IMR-90 (cell line): ENCODE measurements around the gene CACNA2D4. TPM values are rescaled to one million over a fixed set of nuclear protein-coding genes. Genes with fewer than 3 reads are reported as not detected.

Source experiments
- ATAC-seq: fragments of 200-7000 bp; cut with Tn5 transposase; 2 replicates; pipeline ENCODE4 v1.9.1; 2020; ENCODE audit warnings: low read depth, mild to moderate bottlenecking, moderate library complexity
- BruUV-seq: library from RNA; stranded (reverse); fragments of 400-500 nt; replicated peaks from 2 replicates; lab custom pipeline; 2021; lab: Mats Ljungman, UMichigan
- CTCF ChIA-PET: fragments of 300-600 bp; formaldehyde crosslinking; extraction: SDS; loops from one replicate; lab custom pipeline; 2021; ENCODE audit warnings: antibody characterized with exemption; lab: Yijun Ruan, JAX
- POLR2A ChIA-PET: fragments of 300-600 bp; sonication (Branson Sonifier 250); formaldehyde crosslinking; loops from one replicate; lab custom pipeline; 2022; ENCODE audit warnings: antibody characterized with exemption; ENCODE audit not compliant: unreplicated experiment; lab: Charles Lee
- DNase-seq: peaks from one replicate; pipeline ENCODE4 v3.0.0; 2013
- H2AFZ ChIP-seq: replicated peaks from 2 replicates; pipeline ENCODE3; 2013; ENCODE audit warnings: low read length, mild to moderate bottlenecking; ENCODE audit not compliant: poor library complexity
- H2AK5ac ChIP-seq: 2 replicates; pipeline ENCODE4 v1.6.1; 2013; ENCODE audit warnings: low read depth, low read length, inconsistent platforms
- H2AK9ac ChIP-seq: replicated peaks from 2 replicates; pipeline ENCODE3; 2013; ENCODE audit warnings: mild to moderate bottlenecking, low read depth, low read length, moderate library complexity; ENCODE audit not compliant: poor library complexity
- H2BK120ac ChIP-seq: 2 replicates; pipeline ENCODE4 v1.6.1; 2013; ENCODE audit warnings: low read depth, low read length, inconsistent platforms
- H2BK15ac ChIP-seq: 3 replicates; pipeline ENCODE4 v1.6.1; 2013; ENCODE audit warnings: low read depth, low read length, inconsistent platforms
- H2BK20ac ChIP-seq: 2 replicates; pipeline ENCODE4 v1.6.1; 2013; ENCODE audit warnings: low read depth, mild to moderate bottlenecking, inconsistent platforms, low read length, moderate library complexity
- H2BK5ac ChIP-seq: 2 replicates; pipeline ENCODE4 v1.6.1; 2013; ENCODE audit warnings: mild to moderate bottlenecking, low read depth, low read length, inconsistent platforms; ENCODE audit not compliant: poor library complexity, severe bottlenecking
- H3K14ac ChIP-seq: replicated peaks from 2 replicates; pipeline ENCODE4 v1.6.1; 2013; ENCODE audit warnings: low read depth, low read length, inconsistent platforms
- H3K18ac ChIP-seq: 2 replicates; pipeline ENCODE4 v1.6.1; 2013; ENCODE audit warnings: low read depth, low read length, control low read depth
- H3K23ac ChIP-seq: 2 replicates; pipeline ENCODE4 v1.6.1; 2013; ENCODE audit warnings: low read depth, low read length, inconsistent platforms
- H3K27ac ChIP-seq: 2 replicates; pipeline ENCODE4 v1.5.1; 2013; ENCODE audit warnings: mild to moderate bottlenecking, control low read depth, low read length; ENCODE audit not compliant: insufficient read depth
- H3K27me3 ChIP-seq: 2 replicates; pipeline ENCODE4 v1.6.1; 2013; ENCODE audit warnings: low read length; ENCODE audit not compliant: control insufficient read depth, insufficient read depth
- H3K36me3 ChIP-seq: 2 replicates; pipeline ENCODE4 v1.6.1; 2013; ENCODE audit warnings: low read length, mixed read lengths; ENCODE audit not compliant: control insufficient read depth, insufficient read depth
- H3K4ac ChIP-seq: 2 replicates; pipeline ENCODE4 v1.6.1; 2013; ENCODE audit warnings: low read depth, low read length, inconsistent platforms
- H3K4me1 ChIP-seq: 2 replicates; pipeline ENCODE4 v1.6.1; 2013; ENCODE audit warnings: low read length, mixed read lengths; ENCODE audit not compliant: control insufficient read depth, insufficient read depth
- H3K4me2 ChIP-seq: 2 replicates; pipeline ENCODE4 v1.6.1; 2013; ENCODE audit warnings: low read depth, mild to moderate bottlenecking, control low read depth, low read length, moderate library complexity
- H3K4me3 ChIP-seq: 2 replicates; pipeline ENCODE4 v1.5.1; 2013; ENCODE audit warnings: low read depth, mild to moderate bottlenecking, control low read depth, low read length, moderate library complexity; ENCODE audit not compliant: insufficient read depth
- H3K56ac ChIP-seq: 2 replicates; pipeline ENCODE4 v1.6.1; 2013; ENCODE audit warnings: low read length, inconsistent platforms; ENCODE audit not compliant: insufficient read depth; ENCODE audit errors: extremely low read depth
- H3K79me1 ChIP-seq, 2 experiments: 2 replicates each; pipeline ENCODE4 v1.6.1; 2013; ENCODE audit warnings: low read length in 2 of 2, inconsistent platforms in 1 of 2, low read depth in 1 of 2
- H3K9ac ChIP-seq: 2 replicates; pipeline ENCODE4 v1.6.1; 2013; ENCODE audit warnings: low read depth, low read length, control low read depth
- H3K9me1 ChIP-seq: 2 replicates; pipeline ENCODE4 v1.6.1; 2013; ENCODE audit warnings: low read length, inconsistent platforms; ENCODE audit not compliant: insufficient read depth
- H3K9me3 ChIP-seq: 2 replicates; pipeline ENCODE4 v1.6.1; 2013; ENCODE audit warnings: low read length; ENCODE audit not compliant: control insufficient read depth, insufficient read depth
- H4K20me1 ChIP-seq: 2 replicates; pipeline ENCODE4 v1.6.1; 2013; ENCODE audit warnings: low read length, inconsistent platforms; ENCODE audit not compliant: insufficient read depth
- H4K5ac ChIP-seq: 2 replicates; pipeline ENCODE4 v1.6.1; 2013; ENCODE audit warnings: mild to moderate bottlenecking, low read depth, low read length, control low read depth
- H4K8ac ChIP-seq, 2 experiments: 2 replicates each; pipeline ENCODE4 v1.6.1; 2013; ENCODE audit warnings: low read depth in 2 of 2, low read length in 2 of 2, control low read depth in 1 of 2, inconsistent platforms in 1 of 2
- H4K91ac ChIP-seq: 2 replicates; pipeline ENCODE4 v1.6.1; 2013; ENCODE audit warnings: low read depth, low read length, inconsistent platforms; ENCODE audit not compliant: insufficient read depth
- NFE2L2 ChIP-seq: fragments of 150-350 bp; IDR thresholded peaks from 2 replicates; pipeline ENCODE4 v1.6.1; 2016; ENCODE audit warnings: low read depth, mild to moderate bottlenecking, low read length
- SMC3 ChIP-seq: fragments of 150-350 bp; IDR thresholded peaks from 2 replicates; pipeline ENCODE4 v1.6.1; 2016; ENCODE audit warnings: low read depth, mild to moderate bottlenecking, antibody characterized with exemption, low read length, moderate library complexity
- WGBS, 2 experiments: methylation state at CpG; one replicate each; pipeline versions ENCODE4 v1.1.5 to v1.1.7; 2013; ENCODE audit warnings: missing lambda C conversion rate in 2 of 2; ENCODE audit not compliant: insufficient read length in 1 of 2; ENCODE audit errors: extremely low coverage in 2 of 2; 5-methylcytosine and 5-hydroxymethylcytosine counted together
- dilution Hi-C: fragments of 300-500 bp; cut with HindIII; formaldehyde crosslinking; loops from one replicate; pipeline ENCODE4 v1.14.3; 2018; ENCODE audit warnings: low sequenced_read_pairs; ENCODE audit not compliant: unreplicated experiment
- in situ Hi-C: fragments of 300-500 bp; cut with MboI; formaldehyde crosslinking; loops from 3 replicates; pipeline ENCODE4 v1.14.3; 2019; ENCODE audit warnings: low sequenced_read_pairs, inconsistent platforms, mixed read lengths
- intact Hi-C: fragments of 100-400 bp; cut with micrococcal nuclease; formaldehyde crosslinking; loops from 2 replicates; pipeline ENCODE4 v1.10.0; 2022
- polyA plus RNA-seq, 3 experiments: library from polyadenylated mRNA; depleted of rRNA; stranded (reverse); fragments of >200 nt; gene quantifications; 2 replicates each; pipeline ENCODE4 v1.2.3, GENCODE V29; 2012; ENCODE audit warnings: low replicate concordance in 1 of 3
- total RNA-seq: library from RNA; depleted of rRNA; stranded (reverse); fragments of >200 nt; gene quantifications from 2 replicates; pipeline ENCODE4 v1.2.3, GENCODE V29; 2012

Gene CACNA2D4
- total and polyA plus RNA-seq, 2 of the 4 experiments (the other 2 are of a cell fraction) = 0.18 to 0.22 TPM

- Histone ChIP-seq H3K56ac (no peak overlapping the region), H3K27me3 (no peaks in the 10 kb centered on the region), H4K20me1 (no peaks in the 10 kb centered on the region), H3K9me3 (no peaks in the 10 kb centered on the region), H2BK120ac (no peak overlapping the region), H3K18ac (no peak overlapping the region), H3K9ac (no peak overlapping the region; the same call in 1 of the 2 replicates), H3K4me2 (peak overlapping the region; percentile 36), H3K36me3 (peaks cover 8% of the 10 kb centered on the region), H2AK9ac (no peak overlapping the region), H4K5ac (no peak overlapping the region), H3K79me1 (peaks cover 18 to 45% of the 10 kb centered on the region in 2 experiments), H4K8ac (no peak overlapping the region), H2BK20ac (no peak overlapping the region), H2BK15ac (no peak overlapping the region), H2AK5ac (no peak overlapping the region), H3K4me1 (peaks cover 2% of the 10 kb centered on the region), H3K4me3 (no peak overlapping the region), H3K9me1 (peaks cover 9% of the 10 kb centered on the region), H3K14ac (no peak overlapping the region), H2BK5ac (no peak overlapping the region), H2AFZ (no peak overlapping the region), H3K4ac (no peak overlapping the region), H3K23ac (0 out of 2 replicates have a peak overlapping the region, but pooled peaks have one; percentile 2), H3K27ac (peak overlapping the region; percentile 34; the same call in 1 of the 2 replicates), H4K91ac (no peak overlapping the region)
- dilution Hi-C loops (no loop called here), intact Hi-C loops (loop anchor here (5.0 kb wide), 1 partner anchor 37 kb away; no protein-coding TSS in a partner anchor), in situ Hi-C loops (no loop called here)
- TF ChIP-seq SMC3 (no peak), NFE2L2 (no peak)
- CTCF ChIA-PET = no interaction called here
- POLR2A ChIA-PET = no interaction called here
- DNase-seq (peak; percentile 54), ATAC-seq (peak; percentile 61)
- no TSS peak for BruUV-seq
- no CpG with 5 or more reads among the region's 4 CpGs for WGBS, 2 experiments
Measured at GRCh38 chr12:1758887-1759286, 159.6 kb downstream of the CACNA2D4 start.
